ENCODE data around the gene WDSUB1.

WDSUB1 gene

DNA sequence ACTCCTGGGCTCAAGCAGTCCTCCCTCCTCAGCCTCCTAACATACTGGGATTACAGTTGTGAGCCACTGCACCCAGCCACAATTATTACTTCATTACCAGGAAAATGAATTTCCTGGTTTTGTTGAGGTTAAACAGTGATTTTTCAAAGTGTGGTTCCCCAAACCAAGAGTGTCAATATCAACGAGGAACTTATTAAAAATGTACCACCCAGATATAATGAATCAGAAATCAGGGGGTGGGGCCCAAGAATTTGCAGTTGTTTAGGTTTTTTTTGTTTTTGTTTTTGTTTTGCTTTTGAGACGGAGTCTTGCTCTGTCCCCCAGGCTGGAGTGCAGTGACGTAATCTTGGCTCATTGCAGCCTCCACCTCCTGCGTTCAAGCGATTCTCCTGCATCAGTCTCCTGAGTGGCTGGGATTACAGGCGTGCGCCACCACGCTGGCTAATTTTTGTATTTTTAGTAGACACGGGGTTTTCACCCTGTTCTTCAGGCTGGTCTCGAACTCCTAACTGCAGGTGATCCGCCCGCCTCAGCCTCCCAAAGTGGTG is 94.1 kb downstream of the WDSUB1 start:
- DNase-seq: no peak

DNA sequence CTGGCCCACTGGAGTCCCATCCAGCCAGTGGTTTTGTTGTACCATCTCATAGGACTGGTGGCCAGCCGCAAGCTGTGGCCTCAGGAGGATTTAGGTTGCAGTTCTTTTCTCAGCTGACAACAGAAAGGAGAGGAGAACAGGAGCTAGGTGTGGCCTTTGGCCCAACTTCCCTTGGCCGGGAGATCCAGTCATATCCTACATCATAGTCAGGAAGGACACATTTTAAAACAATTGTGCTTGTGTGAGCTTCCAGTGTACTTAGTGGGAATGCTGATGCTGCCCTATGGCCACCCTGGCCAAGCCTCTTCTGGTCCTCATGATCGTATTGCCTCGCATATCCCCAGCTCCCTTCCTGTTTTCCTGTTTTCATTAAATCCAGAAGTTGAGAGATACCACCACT is 98.1 kb downstream of the WDSUB1 start:
- no peak for DNase-seq

DNA sequence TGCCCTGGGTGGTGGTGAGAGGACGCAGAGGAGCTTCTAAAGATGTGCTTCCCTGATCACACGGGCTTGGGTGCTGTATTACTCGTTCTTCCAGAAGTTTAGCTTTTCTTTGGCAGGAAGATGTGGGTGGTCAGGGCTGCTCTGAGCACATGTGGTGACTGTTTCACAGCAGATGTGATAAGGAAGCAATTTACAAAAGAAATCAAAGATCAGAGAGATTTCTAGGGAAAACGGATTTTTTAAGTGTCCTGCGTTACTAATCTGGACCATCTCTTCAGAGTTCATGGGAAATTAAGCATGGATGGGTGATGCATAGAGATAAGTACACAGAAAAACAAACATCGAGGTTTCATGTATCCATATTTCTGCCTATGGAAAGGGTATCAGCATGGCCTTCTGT is 99.4 kb downstream of the WDSUB1 start:
- no peak for DNase-seq

GRCh38 chr2:159186462-159186861 is 100.0 kb downstream of the WDSUB1 start:
- DNase-seq: no peak
